ENCODE results near the gene TAS2R46.
"Not testable (repeated sequence)": the region's sequence is repeated elsewhere in the genome, so short reads cannot be mapped to it uniquely, and the experiment has no call there.

The TAS2R46 gene

DNA sequence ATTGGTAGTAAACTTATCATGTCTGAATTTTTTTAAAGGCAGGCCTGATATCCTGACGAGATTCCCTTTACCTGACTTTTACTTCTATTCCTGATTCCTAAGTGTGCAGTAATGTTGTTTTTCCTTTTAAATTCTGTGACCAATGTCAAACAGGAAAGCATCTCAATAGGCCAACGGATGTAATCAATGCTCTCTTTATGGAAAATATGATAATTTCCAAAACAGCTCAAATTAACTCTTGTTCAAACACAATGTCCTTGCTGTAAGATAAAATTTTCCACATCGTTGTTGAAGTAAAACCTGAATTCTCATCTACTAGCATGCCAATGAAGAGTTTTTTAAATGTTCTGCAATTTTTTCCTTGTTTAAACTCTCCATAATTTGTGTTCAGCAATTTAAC, 22.9 kb downstream of the TAS2R46 start:
- DNase-seq (ENCODE audit: low read depth in 4 of 4, low spot score in 1 of 4): no peak

DNA sequence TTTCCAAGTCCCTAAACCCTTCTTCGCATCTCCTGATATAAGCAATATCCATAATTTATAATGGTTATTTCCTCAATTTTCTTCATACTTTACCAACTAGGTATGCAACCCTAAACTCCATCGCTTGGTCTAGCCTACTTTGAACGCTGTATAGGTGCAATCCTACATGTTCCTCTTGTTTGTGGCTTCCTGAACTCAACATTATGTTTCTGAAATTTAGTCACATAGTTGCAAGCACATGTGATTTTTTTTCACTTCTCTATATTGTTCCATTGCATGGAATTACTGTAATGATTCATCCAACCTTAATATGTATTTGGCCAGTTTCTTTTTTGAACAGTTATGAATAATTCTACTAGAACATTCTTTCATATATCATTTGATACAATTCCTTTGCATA, 28.1 kb downstream of the TAS2R46 start:
- not testable (repeated sequence) for DNase-seq (ENCODE audit: low read depth in 4 of 4, low spot score in 1 of 4)

DNA sequence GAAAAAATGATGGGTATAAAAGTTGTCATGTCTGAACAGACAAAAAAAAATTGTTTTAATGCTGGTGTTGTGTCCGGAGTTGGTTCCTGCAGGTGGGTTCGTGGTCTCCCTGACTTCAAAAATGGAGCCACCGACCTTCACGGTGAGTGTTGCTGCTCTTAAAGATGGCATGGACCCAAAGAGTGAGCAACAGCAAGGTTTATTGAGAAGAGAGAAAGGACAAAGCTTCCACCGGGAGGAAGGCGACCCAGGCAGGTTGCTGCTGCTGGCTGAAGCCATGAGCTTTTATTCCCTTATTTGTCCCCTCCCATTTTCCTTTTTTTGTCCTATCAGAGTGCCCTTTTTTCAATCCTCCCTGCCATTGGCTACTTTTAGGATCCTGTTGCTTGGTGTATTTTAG, 30.8 kb downstream of the TAS2R46 start, which contains the start of gene TAS2R31:
Gene TAS2R31, minus strand, starts transcription at position 101 of the 400 bp plus-strand sequence. Its CDS starts 72 bp downstream, at position 29.
- no peak for DNase-seq (ENCODE audit: low read depth in 4 of 4, low spot score in 1 of 4)

DNA sequence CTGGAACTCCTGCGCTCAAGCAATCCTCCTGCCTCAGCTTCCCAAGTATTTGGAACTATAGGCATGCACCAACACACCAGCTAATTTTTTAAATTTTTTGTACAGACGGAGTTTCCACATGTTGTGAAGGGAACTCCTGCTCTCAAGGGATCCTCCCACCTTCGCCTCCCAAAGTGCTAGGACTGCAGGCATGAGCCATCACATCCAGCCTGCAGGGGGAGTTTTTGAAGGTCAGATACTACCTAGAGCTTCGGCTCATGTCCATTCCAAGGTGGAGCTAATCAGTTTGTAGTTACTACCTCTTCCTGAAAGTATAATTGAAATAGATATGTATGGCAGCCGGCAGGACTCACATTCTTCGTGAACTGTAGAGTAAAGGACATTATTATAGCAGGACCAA, 36.0 kb downstream of the TAS2R46 start:
- DNase-seq (ENCODE audit: low read depth in 4 of 4, low spot score in 1 of 4): no peak

DNA sequence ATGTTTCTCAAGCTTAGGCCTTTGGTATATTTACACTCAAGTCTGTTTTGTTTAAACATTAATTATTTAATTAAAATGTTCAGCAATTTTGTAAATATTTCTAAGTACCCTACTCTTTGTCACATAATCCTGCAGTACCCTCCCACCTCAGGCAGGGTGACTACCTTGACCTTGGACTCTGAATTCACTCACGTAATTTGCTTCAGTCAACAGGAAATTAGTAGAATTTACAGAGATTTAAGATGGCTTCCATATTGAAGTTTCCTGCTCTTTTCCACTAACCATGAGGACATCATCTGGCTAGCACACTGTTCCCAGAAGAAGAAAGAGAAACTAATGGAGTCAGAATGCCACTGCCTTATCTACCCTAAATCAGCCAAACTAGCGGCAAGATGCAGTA, 38.7 kb downstream of the TAS2R46 start:
- no peak for DNase-seq (ENCODE audit: low read depth in 4 of 4, low spot score in 1 of 4)

DNA sequence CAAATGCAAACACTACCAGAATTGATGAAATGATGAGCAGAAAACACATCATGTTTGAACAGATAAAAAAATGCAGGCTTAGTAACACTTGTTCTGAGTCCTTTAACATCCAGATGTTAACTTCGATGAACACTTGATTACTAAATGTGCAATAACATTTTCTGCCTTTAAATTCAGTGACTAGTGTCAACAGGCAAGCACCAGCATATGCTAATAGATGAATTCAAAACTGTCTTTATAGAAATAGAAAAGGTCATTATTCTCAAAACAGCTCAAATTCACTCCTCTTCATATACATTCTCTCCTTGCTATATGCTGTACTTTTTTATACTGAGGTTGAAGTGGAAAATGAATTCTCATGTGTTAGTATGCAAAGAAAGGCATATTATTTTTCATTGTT, 39.6 kb downstream of the TAS2R46 start, which contains the start of gene TAS2R19:
Gene TAS2R19, minus strand, starts transcription at position 101 of the 400 bp plus-strand sequence. Its CDS starts 49 bp downstream, at position 52.
- DNase-seq (ENCODE audit: low read depth in 4 of 4, low spot score in 1 of 4): no peak

DNA sequence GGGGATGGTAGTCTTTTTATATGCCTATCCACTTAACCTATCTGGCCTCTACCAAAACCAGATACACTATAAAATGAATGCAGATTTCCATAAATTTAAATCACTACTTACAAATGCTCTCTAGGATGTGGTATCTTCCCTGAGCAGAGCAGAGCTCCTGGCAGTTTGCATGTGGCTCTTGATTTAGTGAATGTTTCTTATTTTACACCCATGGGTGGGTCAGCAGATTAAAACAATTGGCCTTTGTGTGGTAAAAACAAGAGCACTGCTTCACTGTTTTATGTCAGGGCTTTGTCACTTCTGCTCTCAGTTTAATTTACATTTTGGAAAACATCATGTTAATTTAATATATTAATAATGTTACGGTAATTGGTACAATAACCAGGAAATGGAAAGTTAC, 45.2 kb downstream of the TAS2R46 start:
- DNase-seq (ENCODE audit: low read depth in 4 of 4, low spot score in 1 of 4): no peak

DNA sequence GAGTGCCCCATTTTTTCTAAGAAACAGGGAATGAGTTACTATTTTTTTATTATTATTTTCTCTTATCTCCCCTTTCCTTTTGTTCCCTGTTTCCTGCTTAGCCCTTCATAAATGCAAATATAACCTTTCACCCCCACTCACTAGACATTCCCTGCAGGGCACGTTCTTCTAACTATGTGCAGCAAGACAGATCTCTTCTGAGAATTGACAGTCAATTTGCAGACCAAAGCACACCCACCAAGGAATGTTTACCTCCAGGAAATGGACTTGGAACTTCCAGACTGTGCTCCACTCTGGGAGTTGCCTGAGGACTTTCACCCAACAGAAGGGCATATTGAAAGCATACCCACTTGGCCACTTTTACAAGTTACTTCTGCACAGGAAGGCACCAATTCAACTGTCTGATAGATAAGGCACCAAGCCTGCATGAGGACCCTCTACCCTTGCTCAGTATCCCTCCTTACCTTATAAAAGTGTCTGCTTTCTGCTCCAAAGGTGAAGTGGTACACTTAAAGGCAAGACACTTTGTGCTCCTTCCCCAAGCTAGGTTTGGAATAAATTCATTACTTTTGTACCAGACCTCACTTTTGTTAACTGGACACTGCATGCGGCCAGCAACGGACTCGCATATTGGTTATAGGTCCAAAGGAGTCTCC, 46.2 kb downstream of the TAS2R46 start:
- no peak for DNase-seq (ENCODE audit: low read depth in 4 of 4, low spot score in 1 of 4)

DNA sequence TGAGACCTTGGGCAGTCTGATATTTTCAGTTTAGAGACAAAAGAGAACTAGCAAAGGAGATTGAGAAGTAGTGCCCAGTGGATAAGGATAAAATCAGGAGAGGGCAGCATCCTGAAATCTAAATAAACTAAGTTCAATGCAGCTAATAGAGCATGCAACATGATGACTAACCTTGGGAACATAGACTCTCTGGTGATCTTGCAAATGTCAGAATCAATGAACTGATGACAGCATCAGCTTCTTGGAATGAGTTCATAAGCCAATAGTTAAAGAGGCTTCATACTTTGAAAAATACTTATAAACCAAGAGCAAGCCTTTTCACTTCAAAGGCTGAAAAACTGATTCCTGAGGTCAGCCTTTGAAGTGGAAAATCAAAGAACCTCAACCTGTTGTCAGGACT, 47.9 kb downstream of the TAS2R46 start:
- no peak for DNase-seq (ENCODE audit: low read depth in 4 of 4, low spot score in 1 of 4)

All from stimulated activated CD4-positive, alpha-beta T cell treated with anti-CD3 and anti-CD28 coated beads, Interleukin-1b, Interleukin-23, amount 100 ng/mL, for 24 hours (primary cell).